ENCODE measurements around the gene FYB2.
"Not testable (repeated sequence)": the region's sequence is repeated elsewhere in the genome, so short reads cannot be mapped to it uniquely, and the experiment has no call there.

The FYB2 gene

DNA sequence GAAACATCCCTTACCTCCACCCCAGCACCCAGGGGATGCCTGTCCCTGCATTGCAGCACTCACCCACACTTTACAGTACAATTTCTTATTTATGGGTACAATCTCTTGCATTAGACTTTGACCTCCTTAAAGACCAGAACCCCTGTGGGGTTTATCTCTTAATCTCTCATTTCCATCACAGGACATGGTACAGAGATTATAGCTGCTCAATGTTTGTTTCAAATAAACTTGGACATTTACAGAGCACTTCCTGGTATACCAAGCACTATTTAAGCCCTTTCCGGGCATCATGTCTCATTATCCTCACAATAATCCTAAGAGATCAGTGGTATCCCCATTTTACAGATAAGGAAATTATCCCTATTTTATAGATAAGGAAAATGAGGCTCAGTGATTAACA, 31.9 kb downstream of the FYB2 start:
- ChIA-PET POLR2A (no interaction called here), CTCF (no interaction called here)
- DNase-seq (ENCODE audit: extremely low spot score) = no peak
- TF ChIP-seq TARDBP (IDR thresholded peaks at IDR 0.05) = no peak
- no peak for TF ChIP-seq BHLHE40 (IDR thresholded peaks at IDR 0.05; ENCODE audit: borderline replicate concordance)
- no peak for TF ChIP-seq HDGF (IDR thresholded peaks at IDR 0.05; ENCODE audit: borderline replicate concordance)
- no peak for TF ChIP-seq ARNT (IDR thresholded peaks at IDR 0.05)
- no peak for TF ChIP-seq FOXM1 (IDR thresholded peaks at IDR 0.05; ENCODE audit: borderline replicate concordance)
- TF ChIP-seq LEF1 (IDR thresholded peaks at IDR 0.05; ENCODE audit: borderline replicate concordance) = no peak
- no peak for TF ChIP-seq CTBP1 (IDR thresholded peaks at IDR 0.05; ENCODE audit: borderline replicate concordance)
- TF ChIP-seq ZNF384 (IDR thresholded peaks at IDR 0.05) = no peak

DNA sequence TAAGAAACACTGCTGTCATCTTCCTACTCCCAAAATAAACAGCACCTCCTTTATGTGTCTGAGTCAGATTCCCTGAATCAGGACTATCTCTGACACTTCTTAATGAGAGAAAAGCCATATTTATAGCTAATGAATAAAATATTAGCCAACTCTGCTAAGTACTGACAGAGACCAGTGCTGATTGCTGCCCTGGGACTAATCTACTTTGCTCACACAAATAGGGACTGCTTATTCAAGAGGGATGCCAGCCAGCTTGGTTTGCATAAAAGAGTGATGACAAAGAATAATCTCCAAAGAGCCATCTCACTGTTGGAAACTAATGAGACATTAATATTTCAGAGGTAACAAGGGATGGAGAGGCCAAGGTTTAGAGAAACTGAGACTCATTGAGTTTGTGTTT, 36.4 kb downstream of the FYB2 start:
- no peak for TF ChIP-seq BHLHE40 (IDR thresholded peaks at IDR 0.05; ENCODE audit: borderline replicate concordance)
- TF ChIP-seq FOXA1 (IDR thresholded peaks at IDR 0.05) = no peak
- no peak for TF ChIP-seq ARNT (IDR thresholded peaks at IDR 0.05)
- TF ChIP-seq LEF1 (IDR thresholded peaks at IDR 0.05; ENCODE audit: borderline replicate concordance) = no peak
- TF ChIP-seq, protein P1, sequence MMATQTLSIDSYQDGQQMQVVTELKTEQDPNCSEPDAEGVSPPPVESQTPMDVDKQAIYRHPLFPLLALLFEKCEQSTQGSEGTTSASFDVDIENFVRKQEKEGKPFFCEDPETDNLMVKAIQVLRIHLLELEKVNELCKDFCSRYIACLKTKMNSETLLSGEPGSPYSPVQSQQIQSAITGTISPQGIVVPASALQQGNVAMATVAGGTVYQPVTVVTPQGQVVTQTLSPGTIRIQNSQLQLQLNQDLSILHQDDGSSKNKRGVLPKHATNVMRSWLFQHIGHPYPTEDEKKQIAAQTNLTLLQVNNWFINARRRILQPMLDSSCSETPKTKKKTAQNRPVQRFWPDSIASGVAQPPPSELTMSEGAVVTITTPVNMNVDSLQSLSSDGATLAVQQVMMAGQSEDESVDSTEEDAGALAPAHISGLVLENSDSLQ (IDR thresholded peaks at IDR 0.05) = no peak
- no peak for TF ChIP-seq HDGF (IDR thresholded peaks at IDR 0.05; ENCODE audit: borderline replicate concordance)
- no peak for TF ChIP-seq TARDBP (IDR thresholded peaks at IDR 0.05)
- TF ChIP-seq FOXM1 (IDR thresholded peaks at IDR 0.05; ENCODE audit: borderline replicate concordance) = no peak
- no peak for TF ChIP-seq NFRKB (IDR thresholded peaks at IDR 0.05)
- no peak for TF ChIP-seq FOXK2 (IDR thresholded peaks at IDR 0.05)
- no peak for TF ChIP-seq CTBP1 (IDR thresholded peaks at IDR 0.05; ENCODE audit: borderline replicate concordance)
- no peak for TF ChIP-seq SUZ12 (IDR thresholded peaks at IDR 0.05)
- no peak for DNase-seq (ENCODE audit: extremely low spot score)
- ChIA-PET CTCF (interaction anchor here (0.8 to 1.0 kb wide), 2 partner anchors 14 to 38 kb away, joined by 3 to 4 read pairs; no protein-coding TSS in a partner anchor), POLR2A (no interaction called here)

DNA sequence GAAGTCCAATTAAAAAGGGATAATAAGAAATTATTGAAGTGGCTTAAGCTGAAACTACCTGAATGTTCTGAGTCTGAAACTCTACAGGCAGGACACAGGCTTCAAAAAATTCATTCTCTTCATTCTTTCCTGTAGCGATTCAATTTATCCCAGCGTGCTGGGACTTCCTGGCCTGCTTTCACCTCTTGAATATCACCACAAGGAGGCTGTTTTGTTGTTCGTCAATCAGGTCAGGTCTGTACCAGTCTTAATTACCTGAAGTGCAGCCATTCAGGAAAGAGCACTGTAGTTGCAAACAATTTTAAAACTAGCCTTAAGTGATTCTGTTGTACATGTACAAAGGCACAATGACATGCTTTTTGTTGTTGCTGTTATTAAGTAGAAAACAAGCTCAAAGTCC, 38.4 kb downstream of the FYB2 start:
- CTCF ChIA-PET = no interaction called here
- POLR2A ChIA-PET = no interaction called here
- no peak for TF ChIP-seq FOXA1 (IDR thresholded peaks at IDR 0.05)
- TF ChIP-seq CTBP1 (IDR thresholded peaks at IDR 0.05; ENCODE audit: borderline replicate concordance) = no peak
- DNase-seq (ENCODE audit: extremely low spot score) = no peak

DNA sequence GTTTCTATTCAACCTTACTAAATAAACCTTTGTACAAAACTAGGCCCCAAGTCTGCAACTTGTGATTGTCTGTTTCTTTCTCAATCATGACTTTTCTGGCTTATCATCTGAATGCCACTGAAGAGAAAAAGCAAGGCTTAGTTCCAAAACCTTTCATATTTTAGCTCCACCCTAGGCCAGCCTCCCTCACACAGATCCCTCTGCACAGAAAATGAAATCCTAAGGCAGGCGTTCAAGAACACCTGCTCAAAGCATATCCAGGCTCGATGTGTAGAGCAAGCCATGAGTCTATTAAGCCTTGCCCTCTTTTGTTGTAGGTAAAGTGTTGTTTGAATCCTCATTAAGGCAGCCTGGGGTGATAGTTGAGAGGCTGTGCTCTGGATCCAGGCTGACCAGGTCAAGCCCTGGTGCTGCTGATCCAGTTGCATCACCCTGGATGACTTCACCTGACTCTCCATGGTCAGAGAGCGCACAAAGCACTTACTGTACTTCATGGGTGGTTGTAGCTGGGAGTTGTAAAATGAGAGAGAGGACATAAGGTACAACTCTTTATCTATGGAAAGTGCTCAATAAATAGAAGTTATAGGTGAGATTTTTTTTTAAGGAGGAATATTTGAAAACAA, 39.0 kb downstream of the FYB2 start:
- no peak for TF ChIP-seq TARDBP (IDR thresholded peaks at IDR 0.05)
- no peak for TF ChIP-seq L3MBTL2 (conservative IDR thresholded peaks at IDR 0.05)
- TF ChIP-seq FOXA1 (IDR thresholded peaks at IDR 0.05) = no peak
- no peak for TF ChIP-seq FOXK2 (IDR thresholded peaks at IDR 0.05)
- no peak for TF ChIP-seq NFRKB (IDR thresholded peaks at IDR 0.05)
- no peak for TF ChIP-seq CTBP1 (IDR thresholded peaks at IDR 0.05; ENCODE audit: borderline replicate concordance)
- no peak for TF ChIP-seq SUZ12 (IDR thresholded peaks at IDR 0.05)
- no peak for TF ChIP-seq LEF1 (IDR thresholded peaks at IDR 0.05; ENCODE audit: borderline replicate concordance)
- no peak for TF ChIP-seq ARNT (IDR thresholded peaks at IDR 0.05)
- no peak for TF ChIP-seq BHLHE40 (IDR thresholded peaks at IDR 0.05; ENCODE audit: borderline replicate concordance)
- TF ChIP-seq FOXM1 (IDR thresholded peaks at IDR 0.05; ENCODE audit: borderline replicate concordance) = no peak
- no peak for TF ChIP-seq ZNF384 (IDR thresholded peaks at IDR 0.05)
- no peak for TF ChIP-seq ELF4 (IDR thresholded peaks at IDR 0.05)
- no peak for TF ChIP-seq SP1 (IDR thresholded peaks at IDR 0.05)
- TF ChIP-seq, protein P1 (IDR thresholded peaks at IDR 0.05) = no peak
- ChIA-PET CTCF (no interaction called here), POLR2A (interaction anchor here (1.1 kb wide), 1 partner anchor 19 kb away, joined by 3 read pairs; no protein-coding TSS in a partner anchor)
- no peak for DNase-seq (ENCODE audit: extremely low spot score)

DNA sequence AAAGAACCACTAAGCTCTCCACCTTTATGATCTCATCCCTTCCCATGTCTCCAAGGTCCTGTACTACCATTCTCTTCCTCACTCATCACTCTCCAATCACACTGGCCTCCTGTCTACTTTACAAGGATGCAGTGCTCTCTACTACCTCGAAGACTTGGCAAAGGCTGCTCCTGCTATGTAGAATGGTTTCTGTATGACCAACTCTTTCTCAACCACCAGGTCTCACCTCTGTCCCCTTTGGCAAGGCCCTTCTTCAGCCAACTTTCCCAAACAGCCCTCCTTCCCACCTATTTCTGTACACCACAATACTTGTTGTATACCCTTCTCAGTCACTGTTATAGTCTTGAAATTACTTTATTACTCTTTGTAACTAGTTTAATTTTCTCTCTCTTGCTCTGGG, 41.2 kb downstream of the FYB2 start:
- DNase-seq (ENCODE audit: extremely low spot score) = no peak
- ChIA-PET POLR2A (no interaction called here), CTCF (no interaction called here)
- TF ChIP-seq FOXM1 (IDR thresholded peaks at IDR 0.05; ENCODE audit: borderline replicate concordance) (no peak), HDGF (IDR thresholded peaks at IDR 0.05; ENCODE audit: borderline replicate concordance) (no peak), BHLHE40 (IDR thresholded peaks at IDR 0.05; ENCODE audit: borderline replicate concordance) (no peak), CTBP1 (IDR thresholded peaks at IDR 0.05; ENCODE audit: borderline replicate concordance) (no peak), ELF4 (IDR thresholded peaks at IDR 0.05) (no peak), FOXA1 (IDR thresholded peaks at IDR 0.05) (no peak)

DNA sequence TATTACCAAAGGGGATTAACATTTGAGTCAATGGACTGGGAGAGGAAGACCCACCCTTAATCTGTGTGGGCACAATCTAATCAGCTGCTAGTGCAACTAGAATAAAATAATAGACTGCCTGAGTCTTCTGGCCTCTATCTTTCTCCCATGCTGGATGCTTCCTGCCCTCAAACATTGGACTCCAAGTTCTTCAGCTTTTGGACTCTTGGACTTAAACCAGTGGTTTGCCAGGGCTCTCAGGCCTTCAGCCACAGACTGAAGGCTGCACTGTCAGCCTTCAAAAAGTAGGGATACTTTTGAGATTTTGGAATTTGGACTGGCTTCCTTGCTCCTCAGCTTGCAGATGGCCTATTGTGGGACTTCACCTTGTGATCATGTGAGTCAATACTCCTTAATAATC, 44.5 kb downstream of the FYB2 start:
- POLR2A ChIA-PET; CTCF ChIA-PET; DNase-seq (ENCODE audit: extremely low spot score): not testable (repeated sequence)

DNA sequence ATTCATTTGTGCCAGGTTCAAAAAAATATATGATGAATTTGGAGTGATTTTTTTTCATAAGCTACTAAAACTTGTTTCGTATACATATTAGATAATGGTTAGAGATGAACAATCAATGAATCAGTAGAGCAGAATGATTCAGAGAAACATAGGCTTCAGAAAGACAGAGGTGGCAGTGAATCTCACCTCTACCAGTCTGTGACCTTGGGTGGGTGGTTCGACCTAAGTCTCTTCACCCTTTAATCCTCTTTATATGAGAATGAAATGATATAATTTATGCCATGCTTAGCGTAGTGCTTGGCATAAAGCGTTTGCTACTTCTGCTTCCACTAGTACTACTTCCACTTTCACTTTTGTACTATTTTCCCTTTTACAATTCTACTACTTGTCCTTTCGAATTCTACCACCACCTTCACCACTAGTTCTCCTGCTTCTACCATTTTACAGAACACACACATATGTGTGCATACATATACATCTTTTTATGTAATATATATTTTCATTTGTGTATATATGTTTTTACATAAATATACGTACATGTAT, 45.1 kb downstream of the FYB2 start:
- POLR2A ChIA-PET = no interaction called here
- DNase-seq (ENCODE audit: extremely low spot score) = no peak
- CTCF ChIA-PET = no interaction called here
- TF ChIP-seq FOXA1 (IDR thresholded peaks at IDR 0.05) (no peak), SP1 (IDR thresholded peaks at IDR 0.05) (no peak), BHLHE40 (IDR thresholded peaks at IDR 0.05; ENCODE audit: borderline replicate concordance) (no peak), LEF1 (IDR thresholded peaks at IDR 0.05; ENCODE audit: borderline replicate concordance) (no peak), FOXK2 (IDR thresholded peaks at IDR 0.05) (no peak), SUZ12 (IDR thresholded peaks at IDR 0.05) (no peak)
- TF ChIP-seq, protein P1 (IDR thresholded peaks at IDR 0.05) = no peak
